GM19239 (cell line): ENCODE measurements around the gene AP3D1.
A peak's percentile ranks its signal among the peaks of the same experiment; 100 is the strongest.
"Not testable (repeated sequence)": the region's sequence is repeated elsewhere in the genome, so short reads cannot be mapped to it uniquely, and the experiment has no call there.

Source experiments
- DNase-seq: peaks from one replicate; pipeline ENCODE4 v3.0.0; 2011; ENCODE audit warnings: low spot score; ENCODE audit not compliant: insufficient read length
- FAIRE-seq: peaks from 2 replicates; lab custom pipeline; 2011; peaks lifted over from hg19 to GRCh38; lab: Jason Lieb, UNC

Gene AP3D1

DNA sequence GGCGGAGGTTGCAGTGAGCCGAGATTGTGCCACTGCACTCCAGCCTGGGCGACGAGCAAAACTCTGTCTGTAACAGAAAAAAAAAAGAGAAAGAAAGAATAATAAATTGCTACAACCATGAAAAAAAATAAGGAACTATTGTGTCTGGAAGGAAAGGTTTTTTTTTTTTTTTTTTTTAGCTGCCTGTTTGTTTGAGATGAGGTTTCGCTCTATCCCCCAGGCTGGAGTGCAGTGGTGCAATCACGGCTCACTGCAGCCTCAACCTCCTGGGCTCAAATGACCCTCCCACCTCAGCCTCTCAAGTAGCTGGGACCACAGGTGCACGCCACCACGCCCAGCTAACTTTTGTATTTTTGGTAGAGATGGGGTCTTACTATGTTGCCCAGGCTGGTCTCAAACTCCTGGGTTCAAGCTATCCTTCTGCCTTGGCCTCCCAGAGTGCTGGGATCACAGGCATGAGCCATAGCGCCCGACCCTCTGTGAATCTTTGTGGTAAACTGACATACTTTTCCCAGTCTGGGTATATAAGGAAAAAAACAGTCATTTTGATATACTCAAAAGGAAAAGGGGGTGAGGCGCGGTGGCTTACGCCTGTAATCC lies 59.3 kb downstream of the AP3D1 start:
- FAIRE-seq, DNase-seq: not testable (repeated sequence)

DNA sequence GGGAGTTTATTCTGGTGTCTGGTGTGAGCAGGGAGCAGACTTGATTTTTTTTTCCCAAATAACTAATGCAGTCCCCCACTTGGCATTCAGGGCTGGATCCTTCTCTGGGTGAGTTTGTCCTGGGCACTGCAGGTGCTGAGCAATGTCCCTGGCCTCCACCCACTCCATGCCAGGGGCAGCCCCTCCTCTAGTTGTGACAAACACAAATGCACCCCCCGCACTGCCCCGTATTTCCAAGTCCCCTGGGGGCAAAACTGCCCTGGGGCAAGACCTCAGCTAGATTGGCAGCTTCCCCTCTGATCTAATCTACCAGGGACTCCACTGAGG lies 61.7 kb downstream of the AP3D1 start:
- no peak for DNase-seq
- FAIRE-seq: no peak

DNA sequence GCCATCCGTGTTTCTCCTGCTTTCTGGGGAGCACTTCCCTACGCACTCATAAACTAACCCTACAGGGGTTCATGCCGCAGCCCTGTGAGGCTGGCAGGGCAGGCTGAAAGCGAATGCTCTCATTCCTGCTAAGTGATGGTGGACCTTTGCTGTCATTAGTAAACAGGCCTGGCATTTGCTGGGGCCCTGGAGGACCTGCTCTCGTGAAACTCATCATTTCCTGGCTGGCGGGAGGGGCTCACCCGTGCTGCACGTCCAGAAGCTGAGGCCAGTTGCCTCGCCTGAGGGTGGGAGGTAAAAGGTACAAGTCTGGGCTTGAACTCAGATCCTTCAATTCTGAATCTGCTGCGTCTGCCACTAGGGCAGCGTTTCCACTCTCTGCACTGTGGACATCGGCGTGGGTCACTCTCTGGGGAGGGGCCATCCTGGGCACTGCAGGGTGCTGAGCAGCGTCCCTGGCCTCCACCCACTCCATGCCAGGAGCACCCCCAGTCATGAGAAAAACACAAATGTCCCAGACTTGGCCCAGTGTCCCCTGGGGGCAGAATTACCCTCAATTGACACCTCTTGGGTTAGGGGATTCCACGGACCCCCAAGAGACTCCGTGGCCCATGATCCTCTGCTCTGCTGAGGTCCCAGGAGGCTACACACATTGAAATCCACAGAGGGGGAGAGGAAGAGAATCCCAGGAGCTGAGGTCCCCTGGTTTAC lies 62.2 kb downstream of the AP3D1 start:
- FAIRE-seq: peak; percentile 86
- no peak for DNase-seq

DNA sequence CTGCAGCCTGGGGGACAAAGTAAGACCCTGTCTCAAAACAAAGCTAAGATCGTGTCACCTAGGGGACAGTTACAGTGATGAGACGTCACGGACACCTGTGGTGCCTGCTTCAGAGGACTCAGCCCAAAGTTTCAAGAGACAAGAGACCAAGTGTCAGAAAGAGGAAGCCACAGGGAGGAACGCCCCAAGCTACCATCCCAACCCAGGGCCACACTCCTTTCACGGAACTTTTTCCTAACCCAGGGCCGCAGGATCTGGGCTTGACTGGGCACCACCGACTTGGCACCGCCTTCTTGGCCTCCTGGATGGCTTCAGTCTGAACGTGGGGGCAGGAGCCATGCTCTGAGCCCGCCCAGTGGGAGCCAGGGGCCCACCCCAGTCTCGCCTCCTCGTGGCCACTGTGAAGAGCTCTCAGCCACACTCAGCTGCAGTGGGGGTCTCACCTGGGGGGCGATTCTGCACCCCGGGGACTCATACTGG lies 63.7 kb downstream of the AP3D1 start:
- FAIRE-seq: peak; percentile 78
- no peak for DNase-seq

DNA sequence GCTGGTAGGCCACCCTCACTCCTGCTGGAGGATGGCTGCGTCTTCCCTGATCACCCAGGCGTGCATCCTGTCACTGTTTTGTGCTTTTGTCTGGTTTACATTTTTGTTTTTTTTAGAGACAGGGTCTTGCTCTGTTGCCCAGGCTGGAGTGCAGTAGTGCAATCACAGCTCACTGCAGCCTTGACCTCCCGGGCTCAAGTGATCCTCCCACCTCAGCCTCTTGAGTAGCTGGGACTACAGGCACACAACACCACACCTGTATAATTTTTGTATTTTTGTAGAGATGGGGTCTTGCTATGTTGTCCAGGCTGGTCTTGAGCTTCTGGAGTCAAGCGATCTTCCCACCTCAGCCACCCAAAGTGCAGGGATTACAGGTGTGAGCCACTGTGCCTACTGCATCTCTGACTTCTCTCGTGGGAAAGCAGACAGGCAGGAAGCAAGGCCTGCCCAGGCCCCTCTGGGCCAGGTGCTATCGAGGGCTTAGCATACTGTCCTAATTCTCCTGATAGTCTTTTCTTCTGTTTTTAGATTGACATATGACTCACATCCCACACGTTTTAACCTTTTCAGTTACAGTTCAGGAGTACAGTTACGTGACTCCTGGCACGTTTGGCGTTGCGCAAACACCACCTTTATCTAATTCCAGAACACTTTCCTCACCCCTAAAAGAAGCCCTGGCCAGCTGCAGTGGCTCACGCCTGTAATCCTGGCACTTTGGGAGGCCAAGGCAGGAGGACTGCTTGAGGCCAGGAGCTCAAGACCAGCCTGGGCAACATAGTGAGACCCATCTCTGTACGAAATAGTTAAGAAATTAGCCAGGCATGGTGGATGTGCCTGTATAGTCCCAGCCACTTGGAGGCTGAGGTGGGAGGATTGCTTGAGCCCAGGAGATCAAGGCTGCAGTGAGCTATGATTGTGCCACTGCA lies 64.4 kb downstream of the AP3D1 start:
- DNase-seq: not testable (repeated sequence)

DNA sequence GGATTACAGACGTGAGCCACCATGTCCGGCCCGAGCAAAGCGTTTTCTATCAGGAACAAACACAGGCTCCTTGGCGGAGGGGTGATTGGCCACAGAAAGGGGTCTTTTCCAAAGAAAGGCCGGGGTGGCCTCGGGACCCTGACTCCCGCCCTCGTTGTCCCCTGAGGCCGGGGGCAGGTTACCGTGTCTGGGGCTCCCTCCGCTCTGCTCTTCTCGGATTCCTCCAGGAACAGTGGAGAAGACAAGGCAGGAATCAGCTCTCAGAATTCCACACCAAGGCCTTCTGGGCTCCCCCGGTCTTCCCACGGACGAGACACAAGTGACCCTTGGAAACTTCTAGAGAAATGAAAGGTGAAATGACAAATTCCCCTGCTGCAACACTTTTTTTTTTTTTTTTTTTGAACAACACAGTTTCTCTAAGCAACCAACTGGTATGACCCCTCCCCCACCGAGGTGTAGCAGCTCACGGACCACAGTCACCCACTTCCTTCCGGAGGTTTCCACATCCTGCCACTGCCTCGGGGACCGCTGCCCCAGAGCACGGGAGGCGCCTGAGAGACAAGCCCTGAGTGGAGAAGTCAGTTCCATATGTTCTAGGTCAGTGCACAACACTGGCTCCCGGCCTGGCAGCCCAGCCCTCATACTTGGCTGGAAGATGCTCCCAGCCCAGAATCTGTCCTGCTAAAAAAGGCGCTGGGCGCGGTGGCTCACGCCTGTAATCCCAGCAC lies 66.2 kb downstream of the AP3D1 start:
- FAIRE-seq: peak; percentile 99

More for the DNA sequence above, 64.4 kb downstream of the AP3D1 start:
- peak; percentile 90 for FAIRE-seq

DNA sequence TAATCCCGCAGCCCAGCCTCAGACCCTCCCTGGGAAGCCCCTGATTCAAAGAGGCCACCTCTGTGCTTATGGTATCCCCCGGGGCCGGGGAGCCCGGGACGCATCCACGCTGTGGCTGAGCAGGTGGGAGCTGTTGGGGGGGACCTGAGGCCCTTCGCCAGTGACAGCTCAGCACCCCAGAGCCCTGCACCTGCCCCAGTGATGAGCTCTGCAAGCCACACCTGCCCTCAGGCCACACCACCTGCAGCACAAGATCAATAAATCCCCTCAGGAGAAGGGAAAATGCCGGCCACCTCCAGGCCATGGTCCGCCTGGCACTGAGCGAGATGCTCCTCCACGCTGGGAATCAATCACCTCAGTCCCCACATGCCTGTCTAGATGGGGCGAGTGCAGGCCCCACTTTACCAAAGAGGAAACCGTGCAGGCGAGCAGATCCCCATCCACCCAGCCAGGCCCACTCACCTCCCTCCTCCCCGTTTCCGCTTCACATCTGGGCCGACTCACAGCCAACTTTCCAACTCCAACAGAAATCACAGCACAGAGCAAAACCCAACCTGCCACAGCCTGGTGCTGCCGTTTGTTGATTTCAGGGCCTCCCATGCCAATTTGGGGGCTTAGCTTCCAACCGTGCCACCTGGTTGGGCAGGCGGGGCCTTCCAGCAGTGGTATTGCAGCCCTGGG lies 68.1 kb downstream of the AP3D1 start:
- peak; percentile 74 for DNase-seq
- FAIRE-seq: peak; percentile 94

More for the DNA sequence above, 66.2 kb downstream of the AP3D1 start:
- peak; percentile 74 for DNase-seq

DNA sequence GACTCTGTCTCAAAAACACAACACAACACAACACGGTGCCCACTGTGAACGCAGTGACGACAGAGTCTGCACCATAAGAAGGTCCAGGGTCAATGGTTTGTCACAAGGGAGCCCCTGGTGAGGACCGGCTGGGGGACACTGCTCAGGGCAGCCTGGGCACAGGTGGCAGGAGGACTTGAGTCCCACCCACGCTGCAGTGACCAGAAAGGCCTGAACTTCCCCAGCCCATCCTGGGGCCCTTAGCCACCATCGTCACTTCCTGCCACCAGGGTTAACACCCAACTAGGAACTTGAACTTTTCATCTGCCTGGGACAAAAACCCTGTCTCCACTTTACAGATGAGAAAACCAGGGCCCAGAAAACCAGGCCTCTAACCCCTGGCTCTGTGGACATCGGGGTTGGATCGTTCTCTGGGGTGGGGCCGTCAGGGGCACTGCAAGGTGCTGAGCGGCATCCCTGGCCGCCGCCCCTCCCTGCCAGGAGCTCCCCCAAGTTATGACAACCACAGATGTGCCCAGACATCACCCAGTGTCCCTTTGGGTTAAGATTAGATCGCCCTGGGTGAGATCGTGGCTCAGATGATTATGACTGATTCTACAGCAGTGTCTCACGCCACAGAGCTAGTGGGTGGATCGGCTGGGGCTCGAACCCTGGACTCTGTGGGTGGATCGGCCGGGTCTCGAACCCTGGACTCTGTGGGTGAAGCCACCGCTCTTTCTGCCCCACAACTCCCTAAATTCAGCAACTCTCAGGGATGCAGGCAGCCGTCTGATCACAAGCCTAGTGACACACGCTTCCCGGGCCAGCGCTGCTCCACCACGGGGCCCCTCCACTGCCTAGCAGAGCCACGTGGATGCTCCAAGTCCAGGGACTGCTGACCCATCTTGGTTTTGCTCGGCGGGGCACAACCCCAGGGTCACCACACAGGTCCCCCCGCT lies 69.2 kb downstream of the AP3D1 start:
- FAIRE-seq: peak; percentile 97
- DNase-seq: peak; percentile 57

DNA sequence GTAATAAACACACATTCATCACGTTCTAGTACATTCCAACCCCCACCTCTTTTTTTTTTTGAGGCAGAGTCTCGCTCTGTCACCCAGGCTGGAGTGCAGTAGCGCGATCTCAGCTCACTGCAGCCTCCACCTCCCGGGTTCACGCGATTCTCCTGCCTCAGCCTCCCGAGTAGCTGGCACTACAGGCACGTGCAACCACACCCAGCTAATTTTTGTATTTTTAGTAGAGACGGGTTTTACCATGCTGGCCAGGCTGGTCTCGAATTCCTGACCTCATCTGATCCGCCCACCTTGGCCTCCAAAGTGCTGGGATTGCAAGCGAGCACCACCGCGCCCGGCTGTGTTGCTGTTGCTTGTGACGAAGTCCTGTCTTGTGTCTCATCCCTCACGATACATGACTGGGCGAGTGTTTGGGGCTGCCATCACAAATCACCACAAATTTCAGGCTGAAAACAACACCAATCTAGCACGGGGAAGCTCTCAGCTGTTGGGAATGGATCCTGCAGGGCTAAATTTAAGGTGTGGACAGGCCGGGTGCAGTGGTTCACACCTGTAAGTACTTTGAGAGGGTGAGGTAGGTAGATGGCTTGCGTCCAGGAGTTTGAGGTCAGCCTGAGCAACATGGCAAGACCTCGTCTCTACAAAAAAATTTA lies 70.9 kb downstream of the AP3D1 start:
- DNase-seq (no peak), FAIRE-seq (no peak)

DNA sequence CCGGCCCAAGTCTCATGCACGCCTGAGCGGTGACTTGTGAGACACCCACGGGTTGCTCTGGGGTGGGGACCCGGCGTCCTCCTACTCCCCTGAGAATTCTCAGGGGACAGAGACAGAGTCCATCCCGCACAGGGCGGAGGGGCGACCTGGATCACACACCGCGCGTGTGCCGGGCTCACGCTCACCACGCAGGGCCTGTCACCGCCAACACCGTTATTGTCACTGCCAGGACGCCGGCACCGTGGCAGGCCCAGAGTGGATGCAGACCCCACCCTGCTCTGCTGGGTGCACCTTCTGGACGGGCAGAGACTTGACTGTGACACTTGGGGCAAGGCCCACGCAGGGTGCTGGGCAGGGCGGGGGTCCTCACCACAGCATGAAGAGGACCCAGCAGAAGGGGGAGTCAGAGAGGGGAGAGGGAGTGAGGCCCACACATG lies 71.5 kb downstream of the AP3D1 start:
- DNase-seq (no peak), FAIRE-seq (no peak)

DNA sequence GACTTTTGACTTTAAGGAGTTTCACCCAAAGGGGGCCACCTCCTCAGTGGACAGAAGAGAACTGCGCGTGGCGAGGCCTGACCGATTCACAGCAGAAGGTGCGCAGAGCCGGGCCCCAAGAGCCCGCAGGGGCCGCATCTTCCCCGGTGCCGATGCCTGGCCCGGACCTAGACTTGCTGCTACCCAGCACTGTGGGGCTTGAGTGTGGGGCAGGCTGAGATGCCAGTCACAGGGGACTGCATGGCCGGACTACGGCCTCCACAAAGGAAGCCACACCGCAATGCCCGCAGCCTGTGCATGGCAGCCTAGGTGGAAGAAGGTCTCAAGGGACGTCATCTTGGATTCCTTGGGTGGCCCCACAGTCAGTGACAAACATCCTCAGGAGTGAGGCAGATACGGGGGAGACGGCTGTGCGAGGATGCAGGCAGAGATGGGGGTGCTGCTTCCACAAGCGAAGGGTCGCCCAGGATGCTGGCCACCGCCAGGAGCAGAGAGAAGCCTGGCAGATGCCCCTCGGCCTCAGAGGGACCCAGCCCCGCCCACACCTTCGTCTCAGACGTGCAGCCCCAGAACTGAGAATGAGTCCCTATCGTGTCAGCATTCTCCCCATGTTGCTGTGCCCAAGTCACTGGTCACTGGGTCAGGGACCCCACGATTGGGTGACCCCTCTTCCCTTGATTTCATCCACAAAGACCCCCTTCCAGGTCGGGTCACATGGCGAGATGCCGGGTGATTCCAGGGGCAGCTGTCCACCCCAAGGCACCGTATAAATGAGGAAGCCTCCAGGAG lies 72.1 kb downstream of the AP3D1 start:
- no peak for DNase-seq

DNA sequence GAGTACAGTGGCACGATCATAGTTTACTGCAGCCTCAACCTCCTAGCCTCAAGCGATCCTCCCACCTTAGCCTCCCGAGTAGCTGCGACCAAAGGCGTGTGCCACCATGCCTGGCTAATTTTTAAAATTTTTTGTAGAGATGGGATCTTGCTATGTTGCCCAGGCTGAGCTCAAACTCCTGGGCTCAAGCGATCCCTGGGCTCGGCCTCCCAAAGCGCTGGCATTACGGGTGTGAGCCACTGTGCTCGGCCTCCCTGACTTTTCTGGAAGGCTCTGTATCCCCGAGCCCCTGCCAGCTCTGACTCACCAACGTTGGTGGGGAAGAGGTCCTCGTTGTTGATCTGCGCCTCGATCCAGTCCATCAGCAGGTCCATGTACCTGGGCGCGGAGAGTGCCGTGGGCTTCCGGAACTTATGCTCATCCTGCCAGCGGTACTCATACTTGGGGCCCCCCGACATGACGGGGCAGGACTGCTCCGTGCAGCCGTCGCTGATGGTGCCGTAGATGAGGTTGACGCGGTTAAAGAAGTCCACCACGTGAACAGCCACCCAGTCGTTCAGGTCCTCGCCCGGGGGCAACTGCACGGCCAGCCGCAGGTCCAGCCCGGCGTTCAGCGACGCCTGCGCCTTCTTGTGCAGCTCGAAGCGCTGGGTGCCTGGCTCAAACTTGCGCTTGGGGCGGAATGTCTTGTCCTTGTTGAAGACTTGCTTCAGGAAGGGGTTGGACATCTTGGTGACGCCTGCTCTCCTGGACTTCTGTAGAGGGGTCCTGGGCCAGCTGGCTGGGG lies 73.3 kb downstream of the AP3D1 start:
- no peak for FAIRE-seq
- no peak for DNase-seq

More for the DNA sequence above, 72.1 kb downstream of the AP3D1 start:
- FAIRE-seq: no peak

DNA sequence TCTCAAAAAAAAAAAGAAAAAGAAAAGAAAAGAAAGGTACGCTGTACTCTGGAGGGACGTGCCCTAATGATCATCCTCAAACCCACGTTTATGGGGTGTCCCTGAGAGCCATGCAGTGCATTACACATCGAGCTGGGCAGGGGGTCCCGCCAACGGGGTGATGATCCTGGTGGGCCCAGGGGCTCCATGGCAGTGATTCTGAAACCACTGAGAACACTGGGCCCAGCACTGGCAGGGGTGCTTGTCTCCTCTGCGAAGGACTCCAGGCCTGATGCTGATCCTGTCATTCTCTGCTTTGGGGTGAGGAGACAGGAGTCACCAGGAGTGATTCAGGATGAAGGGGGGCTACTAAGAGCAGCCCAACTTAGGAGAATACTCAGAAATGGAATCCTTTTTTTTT lies 74.0 kb downstream of the AP3D1 start:
- DNase-seq: no peak
- FAIRE-seq: no peak

DNA sequence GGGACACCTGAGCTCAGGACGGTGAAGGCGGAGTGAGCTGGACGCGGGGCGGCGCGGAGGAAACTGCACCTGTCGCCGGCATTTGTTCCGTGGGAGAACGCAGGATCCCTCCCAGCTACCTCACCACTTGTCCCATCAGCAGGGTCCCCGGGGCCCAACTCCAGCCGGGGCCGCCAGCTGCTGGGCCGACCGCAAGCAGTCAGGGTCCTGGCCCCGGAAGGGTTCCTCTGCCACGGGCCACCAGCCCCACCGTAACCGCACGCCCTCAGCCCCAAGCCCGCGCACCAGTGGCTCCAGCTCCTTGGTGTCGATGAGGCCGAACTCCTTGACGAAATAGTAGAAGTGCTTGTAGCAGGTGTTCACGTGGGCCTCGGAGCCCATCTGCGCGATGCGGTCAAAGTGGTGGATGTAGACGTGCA lies 74.8 kb downstream of the AP3D1 start:
- FAIRE-seq: no peak
- DNase-seq: no peak

DNA sequence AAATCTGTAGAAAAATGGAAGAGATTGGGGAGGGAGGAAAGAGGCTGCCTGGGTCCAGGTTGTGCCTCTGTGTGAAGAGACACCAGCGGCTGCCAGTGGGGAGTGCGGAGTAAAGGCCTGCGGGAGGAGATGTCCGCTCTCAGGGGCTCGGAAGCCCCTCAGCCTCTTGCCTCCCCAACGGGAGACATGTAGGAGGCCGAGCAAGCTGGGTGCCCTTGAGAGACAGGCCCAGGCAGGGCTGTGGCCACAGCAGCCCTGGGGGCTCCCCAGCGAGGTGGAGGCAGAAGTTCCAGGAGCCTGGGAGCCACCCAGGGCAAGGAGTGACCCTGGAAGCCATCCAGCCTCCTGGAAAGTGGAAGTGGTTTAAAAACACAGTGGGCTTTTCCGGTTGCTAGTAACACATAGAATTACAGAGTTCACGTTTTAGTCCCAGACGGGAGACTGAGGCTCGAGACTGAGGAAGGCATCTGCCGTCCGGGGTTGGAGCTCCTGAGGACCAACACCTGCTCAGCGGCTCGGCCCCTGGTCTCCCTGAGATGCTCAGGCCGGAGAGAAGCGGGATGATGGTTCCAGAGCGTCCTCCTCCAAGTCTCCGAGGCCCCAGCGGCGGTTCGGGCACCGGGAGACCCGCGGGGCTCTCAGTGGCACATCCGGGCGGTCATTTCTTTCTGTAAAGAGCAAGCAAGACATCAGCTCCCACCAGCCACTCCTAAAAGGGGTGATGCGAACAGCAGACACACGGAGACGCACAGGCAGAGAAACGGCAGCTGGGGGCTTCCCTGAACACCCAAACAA lies 78.4 kb downstream of the AP3D1 start:
- FAIRE-seq (no peak), DNase-seq (no peak)
